Transverse colon (tissue), 4 donors: ENCODE measurements around the gene COX10. TPM values are rescaled to one million over a fixed set of nuclear protein-coding genes. Genes with fewer than 3 reads are reported as not detected.

Source experiments
- DNase-seq: peaks from one replicate; pipeline ENCODE4 v3.0.0-alpha.2; 2019
- H3K27ac ChIP-seq, 4 donors: fragments of 200-600 bp; sonication (generic); 2 replicates each; pipeline ENCODE4 v1.5.1; 2016 to 2018; ENCODE audit warnings: inconsistent platforms in 4 of 4
- H3K27me3 ChIP-seq: fragments of 200-600 bp; sonication (generic); 2 replicates; pipeline ENCODE4 v1.5.1; 2017; ENCODE audit warnings: inconsistent platforms
- H3K36me3 ChIP-seq, 4 donors: fragments of 200-600 bp; sonication (generic); 2 replicates each; pipeline ENCODE4 v1.5.1; 2017 to 2019; ENCODE audit warnings: inconsistent platforms in 4 of 4
- H3K4me1 ChIP-seq, 4 donors: fragments of 200-600 bp; sonication (generic); 2 replicates each; pipeline ENCODE4 v1.5.1; 2017 to 2020; ENCODE audit warnings: inconsistent platforms in 4 of 4
- H3K4me3 ChIP-seq, 4 donors: fragments of 200-600 bp; sonication (generic); 1 replicate in 1 of 4; 2 replicates in 3 of 4; pipeline versions ENCODE4 v1.5.1 to v1.6.1; 2017 to 2019; ENCODE audit warnings: inconsistent platforms in 4 of 4
- H3K9me3 ChIP-seq, 2 donors: fragments of 200-600 bp; sonication (generic); 2 replicates each; pipeline ENCODE4 v1.5.1; 2017 to 2019; ENCODE audit warnings: inconsistent platforms in 2 of 2
- CTCF ChIP-seq, 5 experiments: fragments of 200-600 bp in 3 of 5; fragments of 450-650 bp in 2 of 5; sonication (generic) in 3 of 5; IDR thresholded peaks; 1 replicate in 2 of 5; 2 replicates in 3 of 5; pipeline ENCODE4 v1.5.1; 2016 to 2017; ENCODE audit warnings: antibody characterized with exemption in 5 of 5, inconsistent platforms in 3 of 5, mild to moderate bottlenecking in 2 of 5, moderate library complexity in 1 of 5
- EP300 ChIP-seq: sonication (generic); formaldehyde crosslinking; IDR thresholded peaks from one replicate; pipeline ENCODE4 v1.6.1; 2017; ENCODE audit warnings: antibody characterized with exemption, low read depth
- POLR2A ChIP-seq: fragments of 450-650 bp; IDR thresholded peaks from one replicate; pipeline ENCODE4 v1.6.1; 2016; ENCODE audit warnings: antibody characterized with exemption, mild to moderate bottlenecking, moderate library complexity
- POLR2AphosphoS5 ChIP-seq, 3 donors: sonication (generic); formaldehyde crosslinking; IDR thresholded peaks; one replicate each; pipeline ENCODE4 v1.6.1; 2016; ENCODE audit warnings: antibody characterized with exemption in 3 of 3
- WGBS, 2 donors: methylation state at CpG; one replicate each; pipeline ENCODE4 v1.1.5; 2018; ENCODE audit warnings: low coverage in 1 of 2; 5-methylcytosine and 5-hydroxymethylcytosine counted together
- in situ Hi-C, 4 donors: fragments of 200-750 bp; cut with MboI; loops; one replicate each; pipeline versions ENCODE4 v1.15.0 to v1.15.1; 2017; ENCODE audit warnings: low sequenced_read_pairs in 3 of 4, low pct_ligation_motif_present in 1 of 4, low pct_unique_long_range_greater_than_20kb in 1 of 4
- intact Hi-C: fragments of 100-400 bp; cut with DNase I; formaldehyde crosslinking; loops from one replicate; pipeline ENCODE4 v1.15.1; 2023; ENCODE audit warnings: low total_unique reads
- total RNA-seq, 4 donors: library from RNA; depleted of rRNA; stranded (reverse); fragments of >200 nt; gene quantifications; one replicate each; pipeline ENCODE4 v1.1.0, GENCODE V29; 2016

COX10 gene
- total RNA-seq, 4 donors from 2014 or later = 48.9 to 61.9 (median 53.5) TPM

- in situ Hi-C loops = no loop called here
- no peak for TF ChIP-seq POLR2AphosphoS5 (IDR thresholded peaks at IDR 0.05)
- no peak for TF ChIP-seq EP300
- no peak for TF ChIP-seq CTCF (IDR thresholded peaks at IDR 0.05)
- no peak for TF ChIP-seq POLR2A
Measured at GRCh38 chr17:14052886-14053615, 16.3 kb upstream of the COX10 start.

GRCh38 chr17:14057591-14057990 lies 11.7 kb upstream of the COX10 start:
- H3K4me1 ChIP-seq = no peaks in the 10 kb centered on the region
- H3K27ac ChIP-seq = no peak overlapping the region
- intact Hi-C loops (no loop called here), in situ Hi-C loops (no loop called here)
- H3K36me3 ChIP-seq = no peaks in the 10 kb centered on the region
- TF ChIP-seq CTCF (IDR thresholded peaks at IDR 0.05) = no peak
- no peak for TF ChIP-seq POLR2A
- no peak for TF ChIP-seq POLR2AphosphoS5 (IDR thresholded peaks at IDR 0.05)
- TF ChIP-seq EP300 = no peak
- no peak for DNase-seq
- no peak overlapping the region for H3K4me3 ChIP-seq
- H3K27me3 ChIP-seq = no peaks in the 10 kb centered on the region
- H3K9me3 ChIP-seq = no peaks in the 10 kb centered on the region

More at GRCh38 chr17:14052886-14053615, 16.3 kb upstream of the COX10 start:
- 83 to 91% methylated on average over 6 of the region's 6 CpGs for WGBS, 2 donors
- H3K4me1 ChIP-seq = no peaks in the 10 kb centered on the region
- H3K9me3 ChIP-seq = no peaks in the 10 kb centered on the region
- H3K36me3 ChIP-seq = no peaks in the 10 kb centered on the region
- no peaks in the 10 kb centered on the region for H3K27me3 ChIP-seq
- intact Hi-C loops = no loop called here
- no peak for DNase-seq
- no peak overlapping the region for H3K4me3 ChIP-seq
- no peak overlapping the region for H3K27ac ChIP-seq

DNA sequence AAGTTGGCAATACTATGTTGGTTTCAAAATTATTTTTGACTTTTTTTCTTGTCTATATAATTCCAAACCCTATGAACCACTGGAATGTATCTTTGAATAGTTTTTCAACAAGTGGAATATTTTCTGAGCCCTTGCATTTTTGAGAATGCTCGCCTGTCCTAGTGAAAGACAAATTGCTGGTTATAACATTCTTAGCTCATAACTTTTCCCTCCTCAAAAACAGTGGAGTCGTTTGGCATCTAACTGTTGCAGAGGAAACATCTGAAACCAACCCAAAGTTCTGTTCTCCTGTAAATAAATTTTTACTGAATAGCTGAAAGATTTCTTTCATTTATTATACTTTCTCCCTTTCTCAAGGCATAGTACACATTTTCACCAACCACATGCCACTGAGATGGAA lies 11.3 kb upstream of the COX10 start:
- intact Hi-C loops (no loop called here), in situ Hi-C loops (no loop called here)
- H3K4me1 ChIP-seq = no peaks in the 10 kb centered on the region
- no peaks in the 10 kb centered on the region for H3K36me3 ChIP-seq
- no peaks in the 10 kb centered on the region for H3K27me3 ChIP-seq
- 78 to 100% methylated on average over 2 of the region's 2 CpGs for WGBS, 2 donors
- no peak overlapping the region for H3K4me3 ChIP-seq
- TF ChIP-seq EP300 = no peak
- TF ChIP-seq POLR2AphosphoS5 (IDR thresholded peaks at IDR 0.05) = no peak
- H3K27ac ChIP-seq = no peak overlapping the region
- no peak for DNase-seq
- H3K9me3 ChIP-seq = no peaks in the 10 kb centered on the region

DNA sequence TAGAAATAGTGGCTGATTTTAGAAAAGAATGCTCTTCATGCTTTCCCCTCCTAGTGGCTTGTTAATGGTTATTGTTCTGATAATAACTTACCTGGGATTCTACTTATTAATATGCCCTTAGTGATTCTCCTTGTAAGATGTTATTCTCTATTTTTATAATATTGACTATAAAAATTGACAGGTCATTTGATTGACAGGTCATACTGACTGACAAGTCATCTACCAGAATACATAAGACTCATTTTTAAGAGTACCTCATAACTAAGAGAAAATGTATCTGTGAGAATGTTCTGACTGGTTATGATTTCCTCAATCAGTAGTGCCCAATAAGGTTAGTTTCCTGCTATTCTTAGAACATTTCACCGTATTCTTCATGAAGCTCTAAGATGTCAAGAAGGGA lies 8.6 kb upstream of the COX10 start:
- Histone ChIP-seq H3K36me3 (no peaks in the 10 kb centered on the region), H3K27me3 (no peaks in the 10 kb centered on the region), H3K9me3 (no peaks in the 10 kb centered on the region), H3K27ac (no peak overlapping the region), H3K4me3 (no peak overlapping the region), H3K4me1 (no peaks in the 10 kb centered on the region)
- no peak for DNase-seq
- 97 to 100% methylated on average over 1 of the region's 1 CpG for WGBS, 2 donors
- in situ Hi-C loops (no loop called here), intact Hi-C loops (no loop called here)
- TF ChIP-seq POLR2A (no peak), POLR2AphosphoS5 (IDR thresholded peaks at IDR 0.05) (no peak), EP300 (no peak), CTCF (IDR thresholded peaks at IDR 0.05) (no peak)
